Erythroblast (primary cell): ENCODE results near the gene DENND1B.

Experiments used
- GATA1 ChIP-seq: IDR thresholded peaks from 2 replicates; pipeline ENCODE4 v1.6.1; 2011; ENCODE audit warnings: low read depth, mild to moderate bottlenecking, control low read depth, low read length, moderate library complexity
- POLR2A ChIP-seq: IDR thresholded peaks from 2 replicates; pipeline ENCODE4 v1.6.1; 2011; ENCODE audit warnings: mild to moderate bottlenecking, low read length

DNA sequence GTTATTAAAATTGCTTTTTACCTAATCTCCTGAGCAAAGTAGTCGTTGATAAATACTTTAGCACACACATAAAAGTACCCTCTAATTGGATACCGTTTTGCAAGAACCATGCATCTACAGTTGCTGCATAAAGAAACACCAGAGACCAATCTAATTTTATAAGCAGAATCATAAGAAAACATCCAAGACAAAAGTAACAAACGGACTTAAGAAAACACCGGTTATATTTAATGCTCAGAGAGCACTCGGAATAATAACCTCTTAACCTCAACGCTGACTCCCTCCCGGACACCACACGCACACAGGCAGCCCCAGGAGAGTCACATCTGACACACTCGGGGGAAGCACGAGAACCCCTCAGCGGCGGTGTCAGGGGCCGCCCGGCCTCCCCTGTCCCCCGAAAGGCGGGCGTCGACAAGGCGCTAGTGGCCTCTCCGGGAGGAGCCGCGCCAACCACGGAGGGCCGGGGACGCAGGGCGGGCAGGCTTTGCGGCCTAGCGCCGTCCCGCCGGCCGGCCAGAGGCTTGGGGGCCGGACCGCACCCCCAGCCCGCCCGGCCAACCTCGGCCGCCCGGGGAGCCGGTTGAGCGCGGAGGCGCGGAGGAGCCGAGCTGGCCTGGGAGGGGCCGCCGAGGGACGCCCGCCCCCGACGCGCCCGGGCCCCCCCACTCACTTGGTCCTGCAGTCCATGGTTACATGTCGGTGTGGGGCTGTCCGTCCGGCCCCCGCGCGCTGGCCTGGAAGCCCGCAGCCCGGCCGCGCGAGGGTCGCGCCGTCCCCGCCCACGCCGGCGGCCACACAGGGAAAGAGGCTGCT is 606 bp downstream of the DENND1B start:
- TF ChIP-seq POLR2A: no peak
- TF ChIP-seq GATA1: no peak
